Measurements from ENCODE around the gene TNFRSF8. TPM values are rescaled to one million over a fixed set of nuclear protein-coding genes. Genes with fewer than 3 reads are reported as not detected.
A peak's percentile ranks its signal among the peaks of the same experiment; 100 is the strongest.

TNFRSF8 gene
- total and polyA plus RNA-seq, 7 experiments from 2014 or later = 0.56 to 29.3 (median 4.0) TPM; not detected in 4

DNA sequence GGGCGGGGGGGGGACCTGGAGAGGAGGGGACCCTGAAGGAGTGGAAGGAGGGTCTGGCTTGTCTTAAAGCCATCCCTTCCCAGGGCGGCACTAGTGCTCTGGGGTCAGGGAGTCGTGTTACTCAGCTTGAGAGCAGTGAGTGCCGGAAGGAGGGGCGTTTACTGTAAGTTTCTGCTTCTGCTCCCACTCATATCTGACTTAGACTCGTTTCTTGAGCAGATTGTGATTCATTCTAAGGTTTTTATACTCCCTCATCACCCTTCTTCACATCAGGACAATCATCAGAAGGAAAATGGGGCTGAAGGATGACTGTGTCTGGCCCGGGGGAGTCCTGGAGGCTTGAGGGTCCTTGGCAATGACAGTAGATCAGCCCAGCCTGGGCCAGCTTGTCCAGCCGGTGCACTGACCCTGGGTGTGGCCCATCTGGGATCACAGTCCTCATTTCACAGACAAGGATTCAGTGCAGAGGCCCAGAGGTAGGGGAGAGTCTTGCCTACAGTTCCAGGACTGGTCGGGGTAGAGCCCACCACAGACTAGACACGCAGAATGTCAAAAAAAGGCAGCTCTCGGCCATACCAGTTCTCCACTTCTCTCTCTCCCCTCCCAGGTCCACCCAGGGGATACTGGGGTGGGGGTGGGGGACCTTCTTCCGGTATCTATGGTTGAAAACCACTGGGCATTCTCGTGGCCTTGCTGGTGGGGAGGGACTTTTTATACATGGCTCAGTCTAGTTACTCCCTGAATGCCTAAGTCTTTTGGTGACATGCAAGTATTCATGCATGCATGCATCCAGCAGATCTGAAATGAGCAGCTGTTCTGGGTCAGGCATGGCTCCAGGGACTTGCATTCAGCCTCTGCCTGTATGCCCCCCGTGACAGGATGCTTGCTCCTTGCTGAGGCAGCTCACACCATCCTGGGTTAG is 5.1 kb downstream of the TNFRSF8 start:
- ChIA-PET POLR2A (interaction anchor here (0.6 kb wide), 1 partner anchor 32 kb away, joined by 3 read pairs; no protein-coding TSS in a partner anchor), CTCF (no interaction called here)
- DNase-seq = peak in 1 of 9 donors; percentile 61
- Histone ChIP-seq H3K27ac (ENCODE audit: low read depth, low read length) (no peak overlapping the region), H3K4me1 (ENCODE audit: control insufficient read depth in 2 of 2, insufficient read depth in 2 of 2, low read length in 2 of 2) (peaks cover 5 to 34% of the 10 kb centered on the region in 2 donors), H3K27me3 (ENCODE audit: control insufficient read depth in 2 of 2, insufficient read depth in 2 of 2, low read length in 2 of 2) (peaks cover 7 to 13% of the 10 kb centered on the region in 2 donors), H3K9me3 (ENCODE audit: control insufficient read depth in 2 of 3, low read length in 3 of 3) (no peaks in the 10 kb centered on the region), H3K36me3 (ENCODE audit: control insufficient read depth in 2 of 3, insufficient read depth in 3 of 3, low read length in 3 of 3) (no peaks in the 10 kb centered on the region), H3K4me3 (ENCODE audit: low read length) (no peak overlapping the region)
- intact Hi-C loops (cut with micrococcal nuclease) = loop anchor here in 1 of 2 donors (1.0 kb wide), 1 partner anchor 21 kb away; no protein-coding TSS in a partner anchor
- Mint-ChIP-seq H3K36me3 (peaks cover 0 to 13% (median 0%) of the 10 kb centered on the region in 5 donors), H3K4me3 (peak overlapping the region in 2 of 10 donors; percentile 5 to 80), H3K27me3 (peaks cover 12 to 66% (median 49%) of the 10 kb centered on the region in 5 donors), H3K4me1 (peaks cover 5 to 70% (median 18%) of the 10 kb centered on the region in 7 donors), H3K27ac (peak overlapping the region in 1 of 9 donors; percentile 85), H3K9me3 (no peaks in the 10 kb centered on the region)
- no peak for ATAC-seq

DNA sequence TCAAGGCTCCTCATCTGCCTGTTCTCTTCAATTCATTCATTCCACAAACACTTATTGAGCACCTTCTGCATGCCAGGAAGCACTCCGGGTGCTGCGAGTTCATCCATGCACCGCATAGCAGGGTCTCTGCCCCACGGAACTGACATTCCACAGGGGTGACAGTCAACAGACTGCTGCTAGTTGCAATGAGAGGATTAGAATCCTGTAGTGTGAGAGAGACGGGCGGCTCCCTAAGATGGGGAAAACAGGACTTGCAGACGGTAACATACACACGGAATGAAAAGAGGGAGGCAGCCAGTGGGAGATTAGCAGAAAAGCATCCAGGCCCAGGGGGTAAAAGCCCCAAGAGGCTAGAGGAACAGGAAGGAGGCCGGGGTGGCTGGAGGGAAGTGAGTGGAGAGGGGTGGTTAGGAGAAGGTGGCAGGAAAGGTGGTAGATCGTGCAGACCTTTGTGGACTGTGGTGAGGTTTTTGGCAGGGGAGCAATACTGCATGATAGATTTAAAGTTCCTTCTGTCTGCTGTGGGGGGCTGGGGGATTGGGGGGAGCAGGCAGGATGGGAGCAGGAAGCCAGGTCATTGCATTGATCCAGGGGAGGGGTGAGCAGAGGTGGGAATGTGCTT is 6.6 kb downstream of the TNFRSF8 start:
- intact Hi-C loops (cut with micrococcal nuclease) = no loop called here
- no peaks in the 10 kb centered on the region for H3K9me3 ChIP-seq (ENCODE audit: control insufficient read depth in 2 of 3, low read length in 3 of 3)
- Mint-ChIP-seq H3K27ac (peak overlapping the region in 1 of 9 donors; percentile 84), H3K9me3 (no peaks in the 10 kb centered on the region), H3K36me3 (peaks cover 0 to 13% (median 0%) of the 10 kb centered on the region in 5 donors), H3K4me1 (peaks cover 5 to 57% (median 11%) of the 10 kb centered on the region in 7 donors), H3K27me3 (peaks cover 2 to 55% (median 36%) of the 10 kb centered on the region in 5 donors), H3K4me3 (peak overlapping the region in 1 of 10 donors; percentile 67)
- ChIA-PET CTCF (no interaction called here), POLR2A (no interaction called here)
- H3K36me3 ChIP-seq (ENCODE audit: control insufficient read depth in 2 of 3, insufficient read depth in 3 of 3, low read length in 3 of 3) = no peaks in the 10 kb centered on the region
- H3K27me3 ChIP-seq (ENCODE audit: control insufficient read depth in 2 of 2, insufficient read depth in 2 of 2, low read length in 2 of 2) = peaks cover 1 to 7% of the 10 kb centered on the region in 2 donors
- no peak overlapping the region for H3K27ac ChIP-seq (ENCODE audit: low read depth, low read length)
- H3K4me1 ChIP-seq (ENCODE audit: control insufficient read depth in 2 of 2, insufficient read depth in 2 of 2, low read length in 2 of 2) = peaks cover 0 to 19% of the 10 kb centered on the region in 2 donors
- H3K4me3 ChIP-seq (ENCODE audit: low read length) = no peak overlapping the region
- no peak for ATAC-seq
- DNase-seq = no peak

DNA sequence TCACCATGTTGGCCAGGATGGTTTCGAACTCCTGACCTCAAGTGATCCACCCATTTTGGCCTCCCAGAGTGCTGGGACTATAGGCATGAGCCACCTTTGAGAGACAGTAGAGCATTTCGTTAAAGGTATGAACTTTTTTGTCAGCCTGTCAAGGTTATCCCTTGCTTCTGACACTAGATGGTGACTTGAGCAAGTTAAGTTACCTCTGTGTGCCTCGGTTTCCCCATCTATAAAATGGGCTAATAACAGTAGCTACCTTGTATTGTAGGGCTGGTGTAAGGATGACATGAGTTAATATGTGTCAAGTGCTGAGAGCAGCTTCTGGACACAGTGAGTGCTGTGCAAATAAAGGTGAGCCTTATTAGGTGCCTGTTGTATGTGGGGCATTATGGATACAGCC is 8.8 kb downstream of the TNFRSF8 start:
- Mint-ChIP-seq H3K27ac (peak overlapping the region in 1 of 9 donors; percentile 16), H3K36me3 (peaks cover 0 to 11% (median 0%) of the 10 kb centered on the region in 5 donors), H3K27me3 (peaks cover 0 to 41% (median 24%) of the 10 kb centered on the region in 5 donors), H3K4me1 (peaks cover 0 to 51% (median 5%) of the 10 kb centered on the region in 7 donors), H3K9me3 (no peaks in the 10 kb centered on the region), H3K4me3 (no peak overlapping the region)
- DNase-seq = no peak
- Histone ChIP-seq H3K27me3 (ENCODE audit: control insufficient read depth in 2 of 2, insufficient read depth in 2 of 2, low read length in 2 of 2) (peaks cover 0 to 3% of the 10 kb centered on the region in 2 donors), H3K4me3 (ENCODE audit: low read length) (no peak overlapping the region), H3K9me3 (ENCODE audit: control insufficient read depth in 2 of 3, low read length in 3 of 3) (no peaks in the 10 kb centered on the region), H3K4me1 (ENCODE audit: control insufficient read depth in 2 of 2, insufficient read depth in 2 of 2, low read length in 2 of 2) (peaks cover 0 to 9% of the 10 kb centered on the region in 2 donors), H3K27ac (ENCODE audit: low read depth, low read length) (no peak overlapping the region), H3K36me3 (ENCODE audit: control insufficient read depth in 2 of 3, insufficient read depth in 3 of 3, low read length in 3 of 3) (no peaks in the 10 kb centered on the region)
- CTCF ChIA-PET = no interaction called here
- no peak for ATAC-seq
- POLR2A ChIA-PET = no interaction called here
- intact Hi-C loops (cut with micrococcal nuclease) = no loop called here

DNA sequence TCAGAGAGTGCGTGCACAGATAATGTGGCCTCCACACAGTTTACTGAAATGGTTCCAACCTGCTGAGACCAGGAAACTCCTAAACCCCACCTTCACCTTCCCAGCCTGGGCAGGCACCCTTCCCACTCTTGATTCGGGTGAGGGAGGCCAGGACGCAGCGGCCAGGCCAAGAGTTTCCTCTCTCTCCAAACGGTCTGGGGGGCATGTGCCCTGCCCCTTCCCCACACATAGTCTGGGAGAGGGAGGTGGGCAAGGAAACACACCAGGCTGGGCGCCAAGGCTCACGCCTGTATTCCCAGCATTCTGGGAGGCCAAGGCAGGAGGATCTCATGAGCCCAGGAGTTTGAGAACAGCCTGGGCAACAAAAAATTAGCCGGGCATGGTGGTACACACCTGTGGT is 9.6 kb downstream of the TNFRSF8 start:
- peak overlapping the region in 1 of 9 donors; percentile 5 for H3K27ac Mint-ChIP-seq

DNA sequence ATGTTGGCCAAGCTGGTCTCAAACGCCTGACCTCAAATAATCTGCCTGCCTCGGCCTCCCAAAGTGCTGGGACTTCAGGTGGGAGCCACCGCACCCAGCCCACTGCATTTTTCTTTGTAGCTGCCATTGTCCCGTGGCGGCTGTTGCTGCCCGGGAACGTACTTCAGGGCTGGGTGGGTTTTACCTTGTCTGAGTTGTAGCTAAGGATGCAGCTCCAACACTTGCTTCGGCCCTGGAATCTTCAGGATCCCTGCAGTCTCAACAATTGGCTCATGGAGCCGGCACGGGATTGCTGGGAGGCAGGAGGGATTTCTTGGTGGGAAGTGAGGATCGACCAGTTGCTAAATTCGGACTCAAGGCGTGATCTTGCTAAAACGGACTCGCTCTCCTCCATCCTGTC is 10.7 kb downstream of the TNFRSF8 start:
- CTCF ChIA-PET = no interaction called here
- peaks cover 0 to 39% (median 4%) of the 10 kb centered on the region in 7 donors for H3K4me1 Mint-ChIP-seq
- peaks cover 0 to 9% (median 0%) of the 10 kb centered on the region in 5 donors for H3K36me3 Mint-ChIP-seq
- H3K4me3 ChIP-seq (ENCODE audit: low read length) = no peak overlapping the region
- DNase-seq = no peak
- ATAC-seq = no peak
- H3K36me3 ChIP-seq (ENCODE audit: control insufficient read depth in 2 of 3, insufficient read depth in 3 of 3, low read length in 3 of 3) = no peaks in the 10 kb centered on the region
- intact Hi-C loops (cut with micrococcal nuclease) = no loop called here
- H3K4me3 Mint-ChIP-seq = no peak overlapping the region
- no peaks in the 10 kb centered on the region for H3K9me3 ChIP-seq (ENCODE audit: control insufficient read depth in 2 of 3, low read length in 3 of 3)
- H3K4me1 ChIP-seq (ENCODE audit: control insufficient read depth in 2 of 2, insufficient read depth in 2 of 2, low read length in 2 of 2) = no peaks in the 10 kb centered on the region
- H3K9me3 Mint-ChIP-seq = peaks cover 0 to 2% (median 0%) of the 10 kb centered on the region in 11 donors
- no peaks in the 10 kb centered on the region for H3K27me3 ChIP-seq (ENCODE audit: control insufficient read depth in 2 of 2, insufficient read depth in 2 of 2, low read length in 2 of 2)
- H3K27ac ChIP-seq (ENCODE audit: low read depth, low read length) = no peak overlapping the region
- peaks cover 0 to 29% (median 6%) of the 10 kb centered on the region in 5 donors for H3K27me3 Mint-ChIP-seq
- POLR2A ChIA-PET = no interaction called here
- H3K27ac Mint-ChIP-seq = no peak overlapping the region

More for the DNA sequence above, 9.6 kb downstream of the TNFRSF8 start:
- DNase-seq (no peak), ATAC-seq (no peak)
- intact Hi-C loops (cut with micrococcal nuclease) = no loop called here
- Mint-ChIP-seq H3K9me3 (peaks cover 0 to 2% (median 0%) of the 10 kb centered on the region in 11 donors), H3K36me3 (peaks cover 0 to 11% (median 0%) of the 10 kb centered on the region in 5 donors), H3K27me3 (peaks cover 0 to 35% (median 16%) of the 10 kb centered on the region in 5 donors), H3K4me1 (peaks cover 0 to 45% (median 5%) of the 10 kb centered on the region in 7 donors), H3K4me3 (no peak overlapping the region)
- Histone ChIP-seq H3K9me3 (ENCODE audit: control insufficient read depth in 2 of 3, low read length in 3 of 3) (no peaks in the 10 kb centered on the region), H3K27ac (ENCODE audit: low read depth, low read length) (no peak overlapping the region), H3K4me3 (ENCODE audit: low read length) (no peak overlapping the region), H3K27me3 (ENCODE audit: control insufficient read depth in 2 of 2, insufficient read depth in 2 of 2, low read length in 2 of 2) (peaks cover 0 to 3% of the 10 kb centered on the region in 2 donors), H3K4me1 (ENCODE audit: control insufficient read depth in 2 of 2, insufficient read depth in 2 of 2, low read length in 2 of 2) (peaks cover 0 to 9% of the 10 kb centered on the region in 2 donors), H3K36me3 (ENCODE audit: control insufficient read depth in 2 of 3, insufficient read depth in 3 of 3, low read length in 3 of 3) (no peaks in the 10 kb centered on the region)
- CTCF ChIA-PET = no interaction called here
- POLR2A ChIA-PET = no interaction called here

DNA sequence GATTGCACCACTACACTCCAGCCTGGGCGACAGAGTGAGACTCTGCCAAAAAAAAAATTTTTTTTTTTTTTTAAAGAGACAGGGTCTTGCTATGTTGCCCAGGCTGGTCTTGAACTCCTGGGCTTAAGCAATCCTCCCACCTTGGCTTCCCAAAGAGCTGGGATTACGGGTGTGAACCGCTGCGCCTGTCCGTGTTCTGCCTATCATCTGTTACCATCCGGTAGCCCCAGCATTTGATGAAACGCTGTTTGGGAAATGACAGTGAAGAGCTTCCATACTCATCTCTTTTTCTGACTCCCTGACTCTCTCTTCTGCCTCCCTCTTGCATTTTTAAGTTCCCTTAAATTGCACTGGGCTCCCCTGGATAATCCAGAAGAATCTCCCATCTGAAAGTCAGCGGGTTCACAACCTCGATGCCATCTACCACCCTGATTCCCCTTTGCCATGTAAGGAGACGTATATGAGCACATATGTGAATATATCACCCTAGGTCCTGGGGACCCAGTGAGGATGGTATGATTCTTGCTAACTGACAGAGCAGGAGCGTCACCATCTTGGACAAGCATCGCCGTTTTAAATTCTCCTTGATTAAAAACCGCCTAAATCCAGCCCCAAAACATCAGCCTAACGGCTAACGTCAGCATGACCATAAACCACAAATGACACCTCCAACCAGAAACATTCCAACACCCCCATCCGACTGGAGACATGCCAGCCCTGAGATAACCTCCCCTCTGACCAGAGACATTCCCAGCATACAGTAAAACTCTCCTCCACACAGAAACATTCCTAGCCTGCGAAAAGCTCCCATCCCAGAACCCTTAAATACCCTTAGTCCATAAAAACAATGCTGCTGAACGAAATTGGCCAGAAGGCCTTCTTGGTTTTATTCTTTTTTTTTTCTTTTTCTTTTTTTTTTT is 12.4 kb downstream of the TNFRSF8 start:
- CTCF ChIA-PET = interaction anchor here (0.7 kb wide), 1 partner anchor 823 kb away, joined by 3 read pairs; no protein-coding TSS in a partner anchor
- no peaks in the 10 kb centered on the region for H3K9me3 ChIP-seq (ENCODE audit: control insufficient read depth in 2 of 3, low read length in 3 of 3)
- no peak for ATAC-seq
- H3K9me3 Mint-ChIP-seq = peaks cover 0 to 2% (median 0%) of the 10 kb centered on the region in 11 donors
- no peak for DNase-seq
- H3K4me3 ChIP-seq (ENCODE audit: low read length) = no peak overlapping the region
- peaks cover 0 to 18% (median 0%) of the 10 kb centered on the region in 5 donors for H3K27me3 Mint-ChIP-seq
- H3K4me3 Mint-ChIP-seq = no peak overlapping the region
- no peak overlapping the region for H3K27ac Mint-ChIP-seq
- peaks cover 0 to 38% (median 0%) of the 10 kb centered on the region in 7 donors for H3K4me1 Mint-ChIP-seq
- no peak overlapping the region for H3K27ac ChIP-seq (ENCODE audit: low read depth, low read length)
- H3K36me3 ChIP-seq (ENCODE audit: control insufficient read depth in 2 of 3, insufficient read depth in 3 of 3, low read length in 3 of 3) = no peaks in the 10 kb centered on the region
- POLR2A ChIA-PET = no interaction called here
- no peaks in the 10 kb centered on the region for H3K4me1 ChIP-seq (ENCODE audit: control insufficient read depth in 2 of 2, insufficient read depth in 2 of 2, low read length in 2 of 2)
- intact Hi-C loops (cut with micrococcal nuclease) = no loop called here
- H3K36me3 Mint-ChIP-seq = peaks cover 0 to 2% (median 0%) of the 10 kb centered on the region in 5 donors
- no peaks in the 10 kb centered on the region for H3K27me3 ChIP-seq (ENCODE audit: control insufficient read depth in 2 of 2, insufficient read depth in 2 of 2, low read length in 2 of 2)

All from naive thymus-derived CD4-positive, alpha-beta T cell (primary cell).